Measurements from ENCODE around the gene VSIR.

- TF ChIP-seq CTCF (IDR thresholded peaks at IDR 0.05; ENCODE audit: insufficient read depth, low read length) (no peak), SPI1 (IDR thresholded peaks at IDR 0.05; ENCODE audit: borderline replicate concordance, low read depth) (no peak), POLR2AphosphoS5 (IDR thresholded peaks at IDR 0.05; ENCODE audit: low read depth) (no peak), GABPA (IDR thresholded peaks at IDR 0.05; ENCODE audit: low read depth) (no peak)
- TF ChIP-seq, protein P1, sequence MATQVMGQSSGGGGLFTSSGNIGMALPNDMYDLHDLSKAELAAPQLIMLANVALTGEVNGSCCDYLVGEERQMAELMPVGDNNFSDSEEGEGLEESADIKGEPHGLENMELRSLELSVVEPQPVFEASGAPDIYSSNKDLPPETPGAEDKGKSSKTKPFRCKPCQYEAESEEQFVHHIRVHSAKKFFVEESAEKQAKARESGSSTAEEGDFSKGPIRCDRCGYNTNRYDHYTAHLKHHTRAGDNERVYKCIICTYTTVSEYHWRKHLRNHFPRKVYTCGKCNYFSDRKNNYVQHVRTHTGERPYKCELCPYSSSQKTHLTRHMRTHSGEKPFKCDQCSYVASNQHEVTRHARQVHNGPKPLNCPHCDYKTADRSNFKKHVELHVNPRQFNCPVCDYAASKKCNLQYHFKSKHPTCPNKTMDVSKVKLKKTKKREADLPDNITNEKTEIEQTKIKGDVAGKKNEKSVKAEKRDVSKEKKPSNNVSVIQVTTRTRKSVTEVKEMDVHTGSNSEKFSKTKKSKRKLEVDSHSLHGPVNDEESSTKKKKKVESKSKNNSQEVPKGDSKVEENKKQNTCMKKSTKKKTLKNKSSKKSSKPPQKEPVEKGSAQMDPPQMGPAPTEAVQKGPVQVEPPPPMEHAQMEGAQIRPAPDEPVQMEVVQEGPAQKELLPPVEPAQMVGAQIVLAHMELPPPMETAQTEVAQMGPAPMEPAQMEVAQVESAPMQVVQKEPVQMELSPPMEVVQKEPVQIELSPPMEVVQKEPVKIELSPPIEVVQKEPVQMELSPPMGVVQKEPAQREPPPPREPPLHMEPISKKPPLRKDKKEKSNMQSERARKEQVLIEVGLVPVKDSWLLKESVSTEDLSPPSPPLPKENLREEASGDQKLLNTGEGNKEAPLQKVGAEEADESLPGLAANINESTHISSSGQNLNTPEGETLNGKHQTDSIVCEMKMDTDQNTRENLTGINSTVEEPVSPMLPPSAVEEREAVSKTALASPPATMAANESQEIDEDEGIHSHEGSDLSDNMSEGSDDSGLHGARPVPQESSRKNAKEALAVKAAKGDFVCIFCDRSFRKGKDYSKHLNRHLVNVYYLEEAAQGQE (IDR thresholded peaks at IDR 0.05; ENCODE audit: insufficient replicate concordance, low read depth), result no peak
These were observed 58.7 kb downstream of the VSIR start for GRCh38 chr10:71714592-71714991.

Measured in HL-60 (cell line).